GM19043 (cell line): ENCODE data around the gene UBE2D3.
"Not testable (repeated sequence)": the region's sequence is repeated elsewhere in the genome, so short reads cannot be mapped to it uniquely, and the experiment has no call there.

ENCODE experiments used
- ATAC-seq: cut with Tn5 transposase; IDR thresholded peaks from one replicate; pipeline ENCODE4 v1.9.1; 2021; ENCODE audit warnings: low read depth; ENCODE audit not compliant: unreplicated experiment

The UBE2D3 gene

GRCh38 chr4:102826890-102827673 is at the start of gene UBE2D3:
Gene UBE2D3, minus strand, starts transcription at chr4:102827551. Its CDS starts 1,043 bp downstream, at chr4:102826508.
- ATAC-seq: peak; percentile 19

DNA sequence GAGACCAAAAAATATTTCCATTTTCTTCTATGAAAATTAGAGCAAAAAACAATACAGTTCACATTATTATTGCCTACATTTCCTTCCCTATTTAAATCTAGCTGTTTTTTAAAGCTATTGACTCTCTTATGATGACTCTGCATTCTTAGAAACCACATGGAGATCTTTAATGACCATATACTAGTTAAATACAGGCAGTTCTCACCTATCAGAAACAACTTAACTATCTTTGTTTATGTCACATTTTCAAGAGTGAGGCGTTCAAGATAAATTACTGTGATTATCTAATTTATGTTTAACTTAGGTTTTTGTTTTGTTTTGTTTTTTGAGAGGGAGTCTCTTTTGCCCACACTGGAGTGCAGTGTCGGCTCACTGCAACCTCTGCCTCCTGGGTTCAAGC is 44.4 kb upstream of the UBE2D3 start:
- no peak for ATAC-seq

DNA sequence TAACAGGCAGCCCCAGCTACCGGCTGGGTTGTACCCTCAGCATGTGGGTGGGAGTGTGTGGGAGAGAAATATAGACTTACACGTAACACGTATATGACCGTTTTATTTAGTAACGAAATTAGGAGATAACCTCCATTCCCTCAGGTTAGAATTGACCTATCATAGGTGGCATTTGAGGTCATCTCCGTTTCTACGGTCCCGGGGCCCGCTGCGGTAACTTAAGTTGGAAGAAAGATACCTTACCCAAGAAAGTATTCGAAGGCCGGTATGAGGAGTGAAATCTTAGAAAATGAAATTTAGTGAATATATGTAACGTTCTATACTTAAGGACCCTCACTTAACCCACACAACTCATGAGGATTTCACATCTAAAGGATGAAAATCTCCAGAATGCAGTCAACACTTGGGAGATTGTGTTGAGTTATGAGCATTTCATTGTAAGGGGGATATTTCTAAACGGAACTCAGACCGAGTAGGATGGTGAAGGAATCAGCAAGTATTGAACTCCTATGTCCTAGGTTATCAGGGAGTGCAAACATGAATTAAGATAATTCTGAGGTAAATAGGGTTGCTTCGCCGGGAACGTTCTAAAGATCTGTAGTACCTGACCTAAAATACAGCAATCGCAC is 42.3 kb upstream of the UBE2D3 start:
- no peak for ATAC-seq

GRCh38 chr4:102868781-102869568 is 41.6 kb upstream of the UBE2D3 start, which contains the start of gene CISD2:
Gene CISD2, plus strand, starts transcription at chr4:102868992. Its CDS starts 93 bp downstream, at chr4:102869085.
- peak; percentile 79 for ATAC-seq

DNA sequence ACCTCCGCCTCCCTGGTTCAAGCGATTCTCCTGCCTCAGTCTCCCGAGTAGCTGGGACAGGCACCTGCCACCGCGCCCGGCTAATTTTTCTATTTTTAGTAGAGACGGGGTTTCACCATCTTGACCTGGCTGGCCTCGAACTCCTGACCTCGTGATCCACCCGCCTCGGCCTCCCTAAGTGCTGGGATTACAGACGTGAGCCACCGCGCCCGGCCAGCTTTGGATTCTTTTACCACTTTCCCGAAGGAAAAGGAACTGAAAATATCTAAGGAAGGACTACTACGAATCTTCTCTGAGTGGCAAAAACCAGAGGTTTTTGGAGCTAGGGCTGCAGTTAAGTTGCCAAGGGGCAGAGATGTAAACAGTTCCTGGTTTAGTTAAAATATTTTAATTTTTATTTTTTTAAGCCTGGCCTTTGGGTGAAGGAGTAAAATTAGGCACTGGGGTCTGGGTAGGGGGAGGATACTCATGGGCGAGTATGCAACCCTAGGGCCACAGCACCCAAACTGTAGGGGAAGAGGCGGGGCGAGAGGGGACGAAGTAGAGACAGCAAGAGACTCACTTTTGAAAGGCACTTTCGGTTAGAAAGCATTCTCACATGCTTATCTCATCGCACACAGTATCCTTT is 40.9 kb upstream of the UBE2D3 start:
- peak; percentile 44 for ATAC-seq

GRCh38 chr4:102867278-102868152 is 40.2 kb upstream of the UBE2D3 start:
- ATAC-seq: no peak

DNA sequence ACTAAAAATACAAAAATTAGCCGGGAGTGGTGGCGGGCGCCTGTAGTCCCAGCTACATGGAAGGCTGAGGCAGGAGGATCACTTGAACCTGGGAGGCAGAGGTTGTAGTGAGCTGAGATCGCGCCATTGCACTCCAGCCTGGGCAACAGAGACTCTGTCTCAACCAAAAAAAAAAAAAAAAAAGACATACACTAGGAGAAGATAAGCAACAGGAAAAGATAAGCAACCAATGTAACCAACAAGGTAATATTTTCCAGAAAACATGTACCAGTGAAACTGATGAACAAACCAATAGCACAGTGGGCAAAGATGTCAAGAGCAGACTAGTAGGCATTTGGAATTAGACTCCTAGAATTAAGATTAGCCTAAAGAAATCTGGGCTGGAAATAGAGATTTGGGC is 38.0 kb upstream of the UBE2D3 start:
- not testable (repeated sequence) for ATAC-seq

GRCh38 chr4:102862747-102863146 is 35.4 kb upstream of the UBE2D3 start:
- no peak for ATAC-seq

GRCh38 chr4:102862016-102862415 is 34.7 kb upstream of the UBE2D3 start:
- no peak for ATAC-seq

GRCh38 chr4:102860611-102861324 is 33.4 kb upstream of the UBE2D3 start:
- ATAC-seq: no peak

DNA sequence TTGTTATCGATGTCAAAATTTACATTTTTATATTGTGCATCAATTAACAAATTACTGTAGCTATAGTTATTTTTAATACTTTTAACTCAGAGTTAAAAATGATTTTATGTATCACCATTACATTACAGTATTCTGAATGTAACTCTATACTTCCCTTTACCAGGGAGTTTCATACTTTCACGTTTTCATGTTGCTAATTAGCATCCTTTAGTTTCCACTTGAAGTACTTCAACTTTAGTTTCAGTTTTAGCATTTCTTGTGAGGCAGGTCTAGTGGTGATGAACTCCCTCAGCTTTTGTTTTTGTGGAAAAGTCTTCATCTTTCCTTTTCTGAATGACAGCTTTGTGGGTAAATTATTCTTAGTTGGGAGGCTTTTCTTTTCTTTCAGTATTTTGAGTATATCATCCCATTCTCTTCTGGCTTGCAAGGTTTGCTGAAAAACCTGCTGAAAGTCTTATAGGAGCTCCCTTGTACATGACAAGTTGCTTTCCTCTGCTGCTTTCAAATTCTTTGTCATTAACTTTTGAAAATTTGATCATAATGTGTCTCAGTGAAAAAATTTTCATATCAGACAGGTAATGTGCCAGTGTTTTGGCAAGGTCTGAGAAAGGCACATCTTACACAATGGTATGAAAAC is 31.6 kb upstream of the UBE2D3 start:
- no peak for ATAC-seq

- no peak for ATAC-seq
Measured at GRCh38 chr4:102850370-102850769, 23.0 kb upstream of the UBE2D3 start.

DNA sequence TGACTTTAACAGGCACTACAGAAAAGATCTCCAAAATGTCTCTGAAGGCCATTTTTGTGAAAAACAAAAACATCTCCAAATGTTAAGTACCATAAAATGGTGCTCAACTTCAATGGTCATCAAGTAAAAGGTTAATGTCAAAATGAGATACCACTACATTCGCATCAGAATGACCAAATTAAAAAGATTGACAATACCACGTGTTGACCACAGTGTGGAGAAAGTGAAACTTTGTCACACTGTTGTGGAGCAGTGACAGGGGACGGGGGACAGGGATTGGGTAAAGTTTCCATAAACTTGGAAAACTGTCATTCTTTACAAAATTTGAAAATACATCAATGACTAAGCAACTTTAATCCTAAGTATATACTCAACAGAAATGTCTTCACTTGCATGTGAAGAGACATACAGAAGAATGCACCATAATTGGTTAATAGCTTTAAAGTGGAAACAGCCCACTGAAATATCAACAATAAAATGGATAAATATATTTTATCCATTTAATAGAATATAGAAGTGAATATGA is 22.3 kb upstream of the UBE2D3 start:
- ATAC-seq: no peak

DNA sequence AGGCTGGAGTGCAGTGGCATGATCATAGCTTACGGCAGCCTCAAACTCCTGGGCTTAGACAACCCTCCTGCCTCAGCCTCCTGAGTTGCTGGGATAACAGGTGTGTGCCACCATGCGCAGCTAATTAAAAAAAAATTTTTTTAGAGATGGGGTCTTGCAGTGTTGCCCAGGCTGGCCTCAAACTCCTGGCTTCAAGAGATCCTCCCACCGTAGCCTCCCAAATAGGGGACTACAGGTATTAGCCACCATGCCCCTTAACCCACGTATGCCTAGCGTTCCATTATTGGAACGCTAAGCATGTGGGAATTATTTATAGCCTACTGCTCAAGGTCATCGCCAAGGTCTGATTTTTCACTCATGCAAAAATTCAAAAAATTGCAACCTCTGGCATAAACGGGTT is 20.3 kb upstream of the UBE2D3 start:
- ATAC-seq: no peak

GRCh38 chr4:102843938-102844337 is 16.6 kb upstream of the UBE2D3 start:
- no peak for ATAC-seq

- no peak for ATAC-seq
Measured at GRCh38 chr4:102843273-102843672, 15.9 kb upstream of the UBE2D3 start.

GRCh38 chr4:102842367-102842766 is 15.0 kb upstream of the UBE2D3 start:
- ATAC-seq: no peak

DNA sequence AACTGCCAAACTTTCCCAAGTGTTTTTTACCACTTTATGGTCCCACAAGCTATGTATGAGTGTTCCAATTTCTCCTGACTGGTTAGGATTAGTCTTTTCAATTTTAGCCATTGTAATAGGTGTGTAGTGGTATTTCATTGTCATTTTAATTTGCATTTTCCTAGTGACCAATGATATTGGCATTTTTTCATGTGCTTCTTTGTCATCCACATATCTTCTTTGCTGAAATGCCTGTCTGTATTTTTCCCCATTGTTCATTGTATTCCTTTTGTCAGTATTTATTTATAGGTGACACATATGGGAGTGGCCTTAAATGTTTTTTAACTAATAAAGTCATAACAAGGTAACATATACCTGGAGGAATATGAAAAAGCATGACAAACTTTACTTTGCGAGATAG is 9.2 kb upstream of the UBE2D3 start:
- no peak for ATAC-seq

GRCh38 chr4:102832667-102833066 is 5.3 kb upstream of the UBE2D3 start:
- ATAC-seq: no peak
